GM12878 (cell line): Measurements from ENCODE around the gene PYM1. TPM values are rescaled to one million over a fixed set of nuclear protein-coding genes. Genes with fewer than 3 reads are reported as not detected.

Experiments
- ATAC-seq: fragments of 200-7000 bp; cut with Tn5 transposase; 3 replicates; pipeline ENCODE4 v1.9.1; 2020; ENCODE audit warnings: mild to moderate bottlenecking, moderate library complexity
- BruUV-seq: library from RNA; stranded (reverse); fragments of 400-500 nt; replicated peaks from 2 replicates; lab custom pipeline; 2021; lab: Mats Ljungman, UMichigan
- CTCF ChIA-PET: fragments of 300-600 bp; sonication (Branson Sonifier 250); formaldehyde crosslinking; extraction: SDS; loops from one replicate; lab custom pipeline; 2021; ENCODE audit warnings: inconsistent platforms; lab: Yijun Ruan, JAX
- POLR2A ChIA-PET: fragments of 350-600 bp; formaldehyde crosslinking; extraction: SDS; loops from one replicate; lab custom pipeline; 2021; ENCODE audit warnings: inconsistent platforms; lab: Charles Lee
- RAD21 ChIA-PET: fragments of 300-600 bp; sonication (Branson Sonifier 250); formaldehyde crosslinking; loops from one replicate; lab custom pipeline; 2023; ENCODE audit warnings: antibody characterized with exemption; ENCODE audit not compliant: unreplicated experiment; lab: Charles Lee
- SMC1A ChIA-PET: fragments of 300-600 bp; sonication (Branson Sonifier 250); formaldehyde crosslinking; loops from one replicate; lab custom pipeline; 2023; ENCODE audit not compliant: unreplicated experiment, uncharacterized antibody; lab: Charles Lee
- DNase-seq: peaks from one replicate; pipeline ENCODE4 v3.0.0-alpha.2; 2011; ENCODE audit warnings: low read depth, low spot score
- FAIRE-seq: peaks from 3 replicates; lab custom pipeline; 2011; peaks lifted over from hg19 to GRCh38; lab: Jason Lieb, UNC
- H2AFZ ChIP-seq: 2 replicates; pipeline ENCODE4 v1.6.0; 2011; ENCODE audit warnings: low read depth, low read length, control low read depth; ENCODE audit not compliant: control insufficient read depth
- H3K27ac ChIP-seq: 2 replicates; pipeline ENCODE4 v1.5.1; 2011; ENCODE audit warnings: control low read depth; ENCODE audit not compliant: control insufficient read depth, insufficient read depth
- H3K27me3 ChIP-seq, 2 experiments: replicated peaks in 1 of 2; 2 replicates each; pipeline versions ENCODE4 v1.6.0 to v1.6.1; 2011; ENCODE audit warnings: low read length in 1 of 2; ENCODE audit not compliant: control insufficient read depth in 2 of 2, insufficient read depth in 2 of 2
- H3K36me3 ChIP-seq, 2 experiments: 2 replicates each; pipeline ENCODE4 v1.5.1; 2011; ENCODE audit warnings: low read length in 1 of 2; ENCODE audit not compliant: control insufficient read depth in 2 of 2, insufficient read depth in 2 of 2
- H3K4me1 ChIP-seq: 2 replicates; pipeline ENCODE4 v1.6.1; 2011; ENCODE audit warnings: mild to moderate bottlenecking, low read length, moderate library complexity, mixed read lengths; ENCODE audit not compliant: control insufficient read depth, insufficient read depth
- H3K4me2 ChIP-seq: 2 replicates; pipeline ENCODE4 v1.6.0; 2011; ENCODE audit warnings: control low read depth; ENCODE audit not compliant: control insufficient read depth, insufficient read depth
- H3K4me3 ChIP-seq: fragments of 200-600 bp; sonication (generic); 2 replicates; pipeline ENCODE4 v1.5.1; 2016
- H3K79me2 ChIP-seq: 2 replicates; pipeline ENCODE4 v1.6.0; 2011; ENCODE audit warnings: low read length; ENCODE audit not compliant: control insufficient read depth, insufficient read depth
- H3K9ac ChIP-seq: 2 replicates; pipeline ENCODE4 v1.8.0; 2011; ENCODE audit warnings: low read length, control low read depth, mixed read lengths; ENCODE audit not compliant: control insufficient read depth, insufficient read depth
- H3K9me3 ChIP-seq: replicated peaks from 3 replicates; pipeline ENCODE4 v1.5.1; 2011; ENCODE audit warnings: mild to moderate bottlenecking, low read length; ENCODE audit not compliant: control insufficient read depth, insufficient read depth
- H4K20me1 ChIP-seq: 2 replicates; pipeline ENCODE4 v1.6.0; 2011; ENCODE audit not compliant: control insufficient read depth, insufficient read depth
- GATAD2B ChIP-seq: fragments of 450-650 bp; conservative IDR thresholded peaks from 2 replicates; pipeline ENCODE4 v1.6.1; 2017; ENCODE audit warnings: low read depth, mild to moderate bottlenecking, moderate library complexity
- IKZF1 ChIP-seq: fragments of 450-650 bp; conservative IDR thresholded peaks from 2 replicates; pipeline ENCODE4 v1.6.1; 2017; ENCODE audit warnings: antibody characterized with exemption, mild to moderate bottlenecking
- KLF5 ChIP-seq: fragments of 450-650 bp; IDR thresholded peaks from 2 replicates; pipeline ENCODE4 v1.6.1; 2014; ENCODE audit warnings: mild to moderate bottlenecking; ENCODE audit not compliant: partially characterized antibody
- LARP7 ChIP-seq: fragments of 450-650 bp; IDR thresholded peaks from 2 replicates; pipeline ENCODE4 v1.6.1; 2017; ENCODE audit warnings: mild to moderate bottlenecking
- MLLT1 ChIP-seq: fragments of 450-650 bp; IDR thresholded peaks from 2 replicates; pipeline ENCODE4 v1.6.1; 2016; ENCODE audit warnings: mild to moderate bottlenecking
- MYC ChIP-seq: IDR thresholded peaks from 2 replicates; pipeline ENCODE4 v1.6.1; 2011; ENCODE audit warnings: mild to moderate bottlenecking, low read length, moderate library complexity, inconsistent platforms; ENCODE audit not compliant: insufficient read depth, insufficient replicate concordance, insufficient read length, severe bottlenecking
- NR2F1 ChIP-seq: fragments of 450-650 bp; conservative IDR thresholded peaks from 2 replicates; pipeline ENCODE4 v1.6.1; 2017; ENCODE audit warnings: mild to moderate bottlenecking
- PML ChIP-seq: IDR thresholded peaks from 2 replicates; pipeline ENCODE4 v1.6.1; 2012; ENCODE audit warnings: low read length, inconsistent platforms
- RELB ChIP-seq: fragments of 450-650 bp; IDR thresholded peaks from 2 replicates; pipeline ENCODE4 v1.6.1; 2017; ENCODE audit warnings: low read depth, mild to moderate bottlenecking, moderate library complexity
- SIN3A ChIP-seq: IDR thresholded peaks from 2 replicates; pipeline ENCODE4 v1.6.1; 2012; ENCODE audit warnings: low read depth, low read length, improper control_type of control experiment
- STAT3 ChIP-seq: IDR thresholded peaks from 2 replicates; pipeline ENCODE4 v1.6.1; 2011; ENCODE audit warnings: low read depth, low read length, improper control_type of control experiment
- ZNF384 ChIP-seq: IDR thresholded peaks from 2 replicates; pipeline ENCODE4 v1.6.1; 2012; ENCODE audit warnings: low read depth, mild to moderate bottlenecking, low read length, improper control_type of control experiment, borderline replicate concordance
- ZNF687 ChIP-seq: fragments of 450-650 bp; IDR thresholded peaks from 2 replicates; pipeline ENCODE4 v1.6.1; 2017; ENCODE audit warnings: mild to moderate bottlenecking, moderate library complexity
- WGBS: methylation state at CpG from one replicate; pipeline ENCODE4 v1.1.6; 2016; ENCODE audit warnings: low lambda C conversion rate; ENCODE audit not compliant: insufficient replicate concordance, insufficient coverage; ENCODE audit errors: missing lambda C conversion rate; 5-methylcytosine and 5-hydroxymethylcytosine counted together
- in situ Hi-C: fragments of 300-500 bp; cut with MboI; formaldehyde crosslinking; loops from 9 replicates; pipeline ENCODE4 v1.14.3; 2018; ENCODE audit warnings: mixed read lengths
- intact Hi-C: fragments of 100-400 bp; cut with micrococcal nuclease; formaldehyde crosslinking; loops from one replicate; pipeline ENCODE4 v1.14.2; 2022; ENCODE audit not compliant: unreplicated experiment
- polyA plus RNA-seq, 11 experiments: library from polyadenylated mRNA; depleted of rRNA in 4 of 11; unstranded in 6 of 11; stranded (reverse) in 5 of 11; fragments of >200 nt; fragmentation: Nextera tagmentation in 4 of 11; fragmentation: Illumina TruSeq in 1 of 11; extraction: Ambion mirVana in 4 of 11; extraction: Trizol in 1 of 11; gene quantifications; 1 replicate in 1 of 11; 2 replicates in 10 of 11; pipeline versions ENCODE4 v1.2.1 to v1.2.3, GENCODE V29; 2011 to 2016; ENCODE audit warnings: inconsistent platforms in 2 of 11, missing spikeins in 2 of 11, low read depth in 1 of 11
- total RNA-seq, 4 experiments: library from RNA; depleted of rRNA in 3 of 4; stranded (reverse); fragments of >200 nt in 3 of 4; fragmentation: Illumina TruSeq in 1 of 4; extraction: Trizol in 1 of 4; gene quantifications; 2 replicates each; pipeline versions ENCODE4 v1.2.1 to v1.2.3, GENCODE V29; 2013 to 2021

PYM1 gene
- total and polyA plus RNA-seq, 10 of the 15 experiments (the other 5 are each of a cell fraction or from before 2014, with no cell fraction given), result 33.9 to 93.4 (median 55.8) TPM

GRCh38 chr12:55974308-55974730 is 46.6 kb upstream of the PYM1 start:
- CTCF ChIA-PET, result interaction anchor here (0.7 to 3.1 kb wide), 18 partner anchors 9 to 245 kb away, joined by 3 to 55 read pairs (median 5); partner anchors contain the start of genes ORMDL2, PYM1 and SUOX
- Histone ChIP-seq H3K4me3 (peak overlapping the region; percentile 88), H4K20me1 (no peaks in the 10 kb centered on the region), H3K36me3 (peaks cover 0 to 13% of the 10 kb centered on the region in 2 experiments), H3K27ac (peak overlapping the region; percentile 85), H3K27me3 (no peaks in the 10 kb centered on the region), H3K9me3 (no peaks in the 10 kb centered on the region), H3K9ac (peak overlapping the region; percentile 86), H3K4me1 (peaks cover 2% of the 10 kb centered on the region; the same call in 1 of the 2 replicates), H3K79me2 (peaks cover 42% of the 10 kb centered on the region), H3K4me2 (peak overlapping the region; percentile 9; the same call in 1 of the 2 replicates), H2AFZ (peak overlapping the region; percentile 66)
- in situ Hi-C loops, result no loop called here
- FAIRE-seq (no peak), DNase-seq (no peak), ATAC-seq (peak; percentile 58)
- RAD21 ChIA-PET, result interaction anchor here (0.5 to 3.5 kb wide), 26 partner anchors 10 to 257 kb away, joined by 3 to 56 read pairs (median 4); partner anchors contain the start of genes CD63, DGKA, DNAJC14 and ESYT1
- intact Hi-C loops, result loop anchor here (5.0 kb wide), 1 partner anchor 473 kb away; the partner anchor contains the start of gene TIMELESS
- WGBS, result 3% methylated on average over 14 of the region's 15 CpGs
- POLR2A ChIA-PET, result interaction anchor here (0.5 to 3.6 kb wide), 40 partner anchors 10 to 1649 kb away, joined by 3 to 85 read pairs (median 6); partner anchors contain the start of genes CD63, COPZ1, DGKA and DNAJC14
- BruUV-seq, result no TSS peak
- SMC1A ChIA-PET, result interaction anchor here (0.8 to 2.9 kb wide), 20 partner anchors 8 to 236 kb away, joined by 3 to 37 read pairs (median 4); partner anchors contain the start of genes DNAJC14, ORMDL2, SARNP and SUOX
- TF ChIP-seq IKZF1 (0 out of 2 replicates have a peak, but pooled peaks have one; percentile 9), LARP7 (0 out of 2 replicates have a peak, but pooled peaks have one; percentile 43), SIN3A (peak; percentile 74), STAT3 (no peak), ZNF384 (no peak), MYC (peak; percentile 18), KLF5 (no peak), MLLT1 (peak; percentile 82; the same call in 1 of the 2 replicates), ZNF687 (no peak), RELB (0 out of 2 replicates have a peak, but pooled peaks have one; percentile 16), PML (peak; percentile 64; the same call in 1 of the 2 replicates), NR2F1 (peak; percentile 39), GATAD2B (peak; percentile 66; the same call in 1 of the 2 replicates)
